Osteoblast (primary cell): ENCODE results near the gene RNH1. TPM values are rescaled to one million over a fixed set of nuclear protein-coding genes. Genes with fewer than 3 reads are reported as not detected.

Source experiments
- DNase-seq: peaks from one replicate; pipeline ENCODE4 v3.0.0; 2011; ENCODE audit warnings: low spot score, mixed read lengths; ENCODE audit not compliant: insufficient read length; ENCODE audit errors: missing footprints
- H2AFZ ChIP-seq: 2 replicates; pipeline ENCODE4 v1.6.0; 2011; ENCODE audit warnings: mild to moderate bottlenecking, low read length
- H3K27ac ChIP-seq: 2 replicates; pipeline ENCODE4 v1.5.1; 2011; ENCODE audit warnings: mild to moderate bottlenecking, low read depth, low read length, moderate library complexity
- H3K27me3 ChIP-seq: 2 replicates; pipeline ENCODE4 v1.6.0; 2012; ENCODE audit warnings: mild to moderate bottlenecking, control low read depth, inconsistent platforms, low read length, moderate library complexity; ENCODE audit not compliant: insufficient read depth
- H3K36me3 ChIP-seq: 2 replicates; pipeline ENCODE4 v1.5.1; 2011; ENCODE audit warnings: mild to moderate bottlenecking, low read length, control low read depth, moderate library complexity; ENCODE audit not compliant: insufficient read depth
- H3K4me1 ChIP-seq: 2 replicates; pipeline ENCODE4 v1.5.1; 2011; ENCODE audit warnings: mild to moderate bottlenecking, low read length, control low read depth, moderate library complexity; ENCODE audit not compliant: insufficient read depth
- H3K4me2 ChIP-seq: 2 replicates; pipeline ENCODE4 v1.6.0; 2011; ENCODE audit warnings: mild to moderate bottlenecking, low read length; ENCODE audit not compliant: insufficient read depth
- H3K4me3 ChIP-seq: fragments of 200-600 bp; sonication (generic); 3 replicates; pipeline ENCODE4 v1.5.1; 2012; ENCODE audit warnings: mild to moderate bottlenecking, low read length, inconsistent platforms; ENCODE audit not compliant: insufficient read depth
- H3K79me2 ChIP-seq: 2 replicates; pipeline ENCODE4 v1.6.0; 2012; ENCODE audit warnings: mild to moderate bottlenecking, low read length, control low read depth, inconsistent platforms; ENCODE audit not compliant: insufficient read depth
- H3K9me3 ChIP-seq: 2 replicates; pipeline ENCODE4 v1.5.1; 2011; ENCODE audit warnings: low read depth, low read length, control low read depth
- H4K20me1 ChIP-seq: 2 replicates; pipeline ENCODE4 v1.6.0; 2012; ENCODE audit warnings: mild to moderate bottlenecking, low read length, control low read depth; ENCODE audit not compliant: insufficient read depth
- total RNA-seq: library from RNA; depleted of rRNA; stranded (reverse); fragments of >200 nt; gene quantifications from 2 replicates; pipeline ENCODE4 v1.2.3, GENCODE V29; 2012
- TF ChIP-seq, protein P1 (sequence below): IDR thresholded peaks from 2 replicates; pipeline ENCODE4 v1.5.1; 2011; ENCODE audit warnings: mild to moderate bottlenecking, low read depth, low read length, moderate library complexity; ENCODE audit errors: extremely low read depth

RNH1 gene
- total RNA-seq, 1 donor: 506 TPM

DNA sequence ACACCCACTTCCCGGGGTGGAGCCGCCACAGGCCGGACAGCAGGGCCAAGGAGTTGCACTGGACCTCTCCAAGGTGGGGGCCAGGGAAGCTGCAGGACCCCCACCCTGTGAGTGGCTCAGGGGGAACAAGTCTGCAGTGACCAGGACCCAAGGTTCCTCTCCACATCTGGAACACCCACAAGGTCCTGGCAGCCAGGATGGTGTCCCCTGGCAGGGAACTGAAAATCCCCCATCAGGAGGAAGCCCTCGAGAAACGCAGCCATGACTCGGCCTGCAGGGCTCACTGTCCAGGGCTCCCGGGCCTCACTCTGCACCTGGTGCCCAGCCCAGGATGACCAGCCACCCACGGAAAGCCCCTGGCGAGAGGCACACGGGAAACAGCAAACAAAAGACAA is 11.5 kb downstream of the RNH1 start:
- H3K9me3 ChIP-seq: no peaks in the 10 kb centered on the region
- no peaks in the 10 kb centered on the region for H3K4me1 ChIP-seq
- H3K4me2 ChIP-seq: no peak overlapping the region
- peaks cover 31% of the 10 kb centered on the region for H3K79me2 ChIP-seq
- no peaks in the 10 kb centered on the region for H3K27me3 ChIP-seq
- peaks cover 27% of the 10 kb centered on the region for H4K20me1 ChIP-seq
- no peak overlapping the region for H3K4me3 ChIP-seq
- no peak overlapping the region for H2AFZ ChIP-seq
- DNase-seq: peak; percentile 81
- TF ChIP-seq, protein P1, sequence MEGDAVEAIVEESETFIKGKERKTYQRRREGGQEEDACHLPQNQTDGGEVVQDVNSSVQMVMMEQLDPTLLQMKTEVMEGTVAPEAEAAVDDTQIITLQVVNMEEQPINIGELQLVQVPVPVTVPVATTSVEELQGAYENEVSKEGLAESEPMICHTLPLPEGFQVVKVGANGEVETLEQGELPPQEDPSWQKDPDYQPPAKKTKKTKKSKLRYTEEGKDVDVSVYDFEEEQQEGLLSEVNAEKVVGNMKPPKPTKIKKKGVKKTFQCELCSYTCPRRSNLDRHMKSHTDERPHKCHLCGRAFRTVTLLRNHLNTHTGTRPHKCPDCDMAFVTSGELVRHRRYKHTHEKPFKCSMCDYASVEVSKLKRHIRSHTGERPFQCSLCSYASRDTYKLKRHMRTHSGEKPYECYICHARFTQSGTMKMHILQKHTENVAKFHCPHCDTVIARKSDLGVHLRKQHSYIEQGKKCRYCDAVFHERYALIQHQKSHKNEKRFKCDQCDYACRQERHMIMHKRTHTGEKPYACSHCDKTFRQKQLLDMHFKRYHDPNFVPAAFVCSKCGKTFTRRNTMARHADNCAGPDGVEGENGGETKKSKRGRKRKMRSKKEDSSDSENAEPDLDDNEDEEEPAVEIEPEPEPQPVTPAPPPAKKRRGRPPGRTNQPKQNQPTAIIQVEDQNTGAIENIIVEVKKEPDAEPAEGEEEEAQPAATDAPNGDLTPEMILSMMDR: no peak
- H3K36me3 ChIP-seq: peaks cover 61% of the 10 kb centered on the region
- H3K27ac ChIP-seq: no peak overlapping the region

DNA sequence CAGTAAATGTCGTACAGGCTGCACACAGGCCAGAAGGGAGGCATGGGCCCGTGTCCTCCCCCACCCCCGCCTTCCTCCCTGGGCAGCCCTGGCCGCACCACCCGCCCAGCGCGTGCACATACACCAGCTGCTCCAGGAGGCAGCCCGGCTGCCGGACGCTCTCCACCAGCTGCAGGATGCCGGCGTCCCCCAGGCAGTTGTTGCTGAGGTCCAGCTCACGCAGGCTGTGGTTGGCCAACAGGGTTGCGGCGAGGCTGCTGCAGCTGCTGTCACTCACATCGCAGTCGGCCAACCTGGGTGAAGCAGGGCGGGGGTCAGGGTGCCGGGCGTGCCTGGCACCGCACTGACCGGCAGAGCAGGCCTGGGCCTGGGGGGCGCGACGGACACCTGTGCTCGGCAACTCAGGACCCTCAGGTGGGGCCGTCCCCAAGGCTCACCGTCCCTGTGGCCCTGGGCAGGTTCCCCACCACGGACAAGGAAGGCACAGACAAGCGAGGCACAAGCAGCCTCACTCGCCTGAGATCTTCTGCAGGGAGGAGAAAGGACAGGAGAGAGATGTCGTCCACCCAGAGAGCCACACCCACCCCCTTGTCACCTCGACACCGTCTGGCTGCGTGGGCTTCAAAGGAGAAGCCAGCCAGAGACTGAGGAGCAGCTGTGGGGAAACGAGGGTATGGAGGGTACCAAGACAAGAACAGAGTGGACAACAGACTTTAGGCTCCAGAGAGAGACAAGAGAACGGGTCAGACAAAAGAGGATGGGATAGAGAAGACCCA is 12.1 kb downstream of the RNH1 start:
- peak; percentile 88 for DNase-seq
- Histone ChIP-seq H3K27me3 (no peaks in the 10 kb centered on the region), H3K4me1 (no peaks in the 10 kb centered on the region), H3K9me3 (no peaks in the 10 kb centered on the region), H3K79me2 (peaks cover 26% of the 10 kb centered on the region), H3K4me2 (no peak overlapping the region), H4K20me1 (peaks cover 23% of the 10 kb centered on the region), H3K4me3 (no peak overlapping the region), H2AFZ (no peak overlapping the region), H3K27ac (no peak overlapping the region), H3K36me3 (peaks cover 56% of the 10 kb centered on the region)
- TF ChIP-seq, protein P1: no peak

DNA sequence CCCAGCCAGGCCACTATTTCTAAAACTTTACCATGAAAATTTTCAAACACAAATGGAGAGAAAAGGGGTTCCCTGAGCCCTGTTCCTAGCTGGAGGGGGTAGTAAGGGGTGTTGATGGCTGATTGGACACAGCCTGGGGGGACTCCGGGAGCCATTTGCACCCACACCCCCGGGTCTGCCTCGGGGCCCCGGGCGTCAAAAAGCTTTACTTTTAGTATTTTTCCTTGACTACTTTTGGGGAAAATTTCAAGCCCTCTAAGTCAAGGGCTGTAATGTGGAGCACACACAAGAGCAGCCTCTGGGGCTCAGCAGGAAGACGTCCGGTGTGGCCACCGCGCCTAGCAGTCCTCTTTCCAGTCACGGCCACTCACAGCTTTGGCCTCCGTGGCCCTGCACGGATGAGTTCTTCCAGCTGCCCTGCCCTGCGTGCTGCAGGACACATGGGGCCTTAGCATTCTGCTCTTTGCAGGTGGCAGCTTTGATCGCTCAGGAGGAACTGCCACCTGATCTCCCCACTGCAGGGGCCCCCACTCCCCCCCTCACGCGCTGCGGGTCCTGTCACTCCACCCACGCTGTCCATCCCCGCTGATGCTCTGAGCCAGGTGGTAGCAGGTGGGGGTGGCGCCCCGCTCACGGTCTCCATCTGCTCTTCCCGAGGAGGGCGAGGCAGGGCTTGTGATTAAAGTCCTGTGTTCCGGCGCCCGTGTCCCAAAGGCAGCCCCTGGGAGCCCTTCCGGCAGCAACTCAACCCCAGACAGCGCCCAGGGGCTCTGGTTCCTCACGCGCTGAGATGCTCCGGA is 14.4 kb downstream of the RNH1 start:
- H3K36me3 ChIP-seq: peaks cover 33% of the 10 kb centered on the region
- no peak overlapping the region for H3K4me2 ChIP-seq
- no peak overlapping the region for H3K27ac ChIP-seq
- peaks cover 10% of the 10 kb centered on the region for H4K20me1 ChIP-seq
- H3K4me3 ChIP-seq: no peak overlapping the region
- H3K79me2 ChIP-seq: peaks cover 11% of the 10 kb centered on the region
- H3K4me1 ChIP-seq: no peaks in the 10 kb centered on the region
- DNase-seq: peak; percentile 85
- H3K9me3 ChIP-seq: no peaks in the 10 kb centered on the region
- TF ChIP-seq, protein P1: no peak
- no peaks in the 10 kb centered on the region for H3K27me3 ChIP-seq
- H2AFZ ChIP-seq: no peak overlapping the region

DNA sequence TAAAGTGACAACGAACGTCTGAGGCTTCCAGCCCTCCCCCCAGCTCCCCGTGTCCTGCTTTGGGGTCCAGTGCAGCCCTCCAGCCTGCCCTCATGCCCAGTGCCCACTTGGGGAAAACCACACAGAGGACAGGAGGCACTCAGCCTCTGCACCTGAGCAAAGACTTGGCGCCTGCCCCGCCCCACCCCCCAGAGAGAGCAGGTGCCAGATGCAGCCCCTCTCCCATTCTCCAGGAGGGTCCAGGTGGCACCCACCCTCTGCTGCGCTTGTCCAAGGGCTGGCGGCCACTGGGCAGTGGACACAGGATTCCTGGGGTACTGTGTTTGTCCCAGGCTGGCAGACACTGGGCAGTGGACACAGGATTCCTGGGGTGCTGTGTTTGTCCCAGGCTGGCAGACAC is 15.7 kb downstream of the RNH1 start:
- Histone ChIP-seq H3K4me2 (no peak overlapping the region), H3K9me3 (no peaks in the 10 kb centered on the region), H3K4me3 (no peak overlapping the region), H3K27ac (no peak overlapping the region), H3K79me2 (peaks cover under 1% of the 10 kb centered on the region), H3K4me1 (no peaks in the 10 kb centered on the region), H3K27me3 (no peaks in the 10 kb centered on the region), H2AFZ (no peak overlapping the region), H4K20me1 (peaks cover 7% of the 10 kb centered on the region), H3K36me3 (peaks cover 20% of the 10 kb centered on the region)
- DNase-seq: peak; percentile 85
- TF ChIP-seq, protein P1: no peak
